Omental fat pad (tissue), 4 donors: ENCODE results near the gene ERBB4. TPM values are rescaled to one million over a fixed set of nuclear protein-coding genes. Genes with fewer than 3 reads are reported as not detected.
"Not testable (repeated sequence)": the region's sequence is repeated elsewhere in the genome, so short reads cannot be mapped to it uniquely, and the experiment has no call there.

ENCODE experiments used
- ATAC-seq: fragments of 150-250 bp; one replicate; pipeline ENCODE4 v1.9.1; 2016; ENCODE audit warnings: mild to moderate bottlenecking, moderate library complexity; ENCODE audit not compliant: low FRiP score
- DNase-seq: peaks from one replicate; pipeline ENCODE4 v3.0.0-alpha.2; 2019; ENCODE audit warnings: low spot score
- CTCF ChIP-seq, 3 donors: fragments of 450-650 bp; IDR thresholded peaks; one replicate each; pipeline ENCODE4 v1.5.1; 2016 to 2017; ENCODE audit warnings: antibody characterized with exemption in 3 of 3, mild to moderate bottlenecking in 3 of 3, moderate library complexity in 2 of 3
- total RNA-seq, 4 donors: library from RNA; depleted of rRNA; stranded (reverse); fragments of >200 nt; gene quantifications; one replicate each; pipeline ENCODE4 v1.1.0, GENCODE V29; 2016

Gene ERBB4
- total RNA-seq, 4 donors from 2014 or later: 0.16 to 7.7 (median 2.1) TPM

- ATAC-seq (no peak), DNase-seq (no peak)
- TF ChIP-seq CTCF (IDR thresholded peaks at IDR 0.05): no peak
Measured at GRCh38 chr2:212494418-212495020, 44.1 kb downstream of the ERBB4 start.

- no peak for TF ChIP-seq CTCF (IDR thresholded peaks at IDR 0.05)
- ATAC-seq: no peak
- DNase-seq: no peak
Measured at GRCh38 chr2:212489719-212490346, 48.8 kb downstream of the ERBB4 start.

GRCh38 chr2:212488611-212489010 is 50.0 kb downstream of the ERBB4 start:
- no peak for TF ChIP-seq CTCF (IDR thresholded peaks at IDR 0.05)
- DNase-seq (no peak), ATAC-seq (no peak)

- DNase-seq: no peak
- TF ChIP-seq CTCF (IDR thresholded peaks at IDR 0.05): no peak
- no peak for ATAC-seq
Measured at GRCh38 chr2:212484563-212485080, 54.0 kb downstream of the ERBB4 start.

- TF ChIP-seq CTCF (IDR thresholded peaks at IDR 0.05): no peak
- ATAC-seq (no peak), DNase-seq (no peak)
Measured at GRCh38 chr2:212480447-212480846, 58.2 kb downstream of the ERBB4 start.

GRCh38 chr2:212477571-212477970 is 61.0 kb downstream of the ERBB4 start:
- ATAC-seq: no peak
- no peak for TF ChIP-seq CTCF (IDR thresholded peaks at IDR 0.05)
- no peak for DNase-seq

- DNase-seq (no peak), ATAC-seq (no peak)
- TF ChIP-seq CTCF (IDR thresholded peaks at IDR 0.05): no peak
Measured at GRCh38 chr2:212473211-212473610, 65.4 kb downstream of the ERBB4 start.

GRCh38 chr2:212467551-212467950 is 71.1 kb downstream of the ERBB4 start:
- not testable (repeated sequence) for DNase-seq, ATAC-seq
